GM21367 (cell line): ENCODE data around the gene MTHFD2L.
"Not testable (repeated sequence)": the region's sequence is repeated elsewhere in the genome, so short reads cannot be mapped to it uniquely, and the experiment has no call there.

Experiments used
- ATAC-seq: cut with Tn5 transposase; IDR thresholded peaks from one replicate; pipeline ENCODE4 v1.9.1; 2021; ENCODE audit not compliant: unreplicated experiment

Gene MTHFD2L

GRCh38 chr4:74329307-74329706 lies 171.4 kb downstream of the MTHFD2L start:
- ATAC-seq: no peak

DNA sequence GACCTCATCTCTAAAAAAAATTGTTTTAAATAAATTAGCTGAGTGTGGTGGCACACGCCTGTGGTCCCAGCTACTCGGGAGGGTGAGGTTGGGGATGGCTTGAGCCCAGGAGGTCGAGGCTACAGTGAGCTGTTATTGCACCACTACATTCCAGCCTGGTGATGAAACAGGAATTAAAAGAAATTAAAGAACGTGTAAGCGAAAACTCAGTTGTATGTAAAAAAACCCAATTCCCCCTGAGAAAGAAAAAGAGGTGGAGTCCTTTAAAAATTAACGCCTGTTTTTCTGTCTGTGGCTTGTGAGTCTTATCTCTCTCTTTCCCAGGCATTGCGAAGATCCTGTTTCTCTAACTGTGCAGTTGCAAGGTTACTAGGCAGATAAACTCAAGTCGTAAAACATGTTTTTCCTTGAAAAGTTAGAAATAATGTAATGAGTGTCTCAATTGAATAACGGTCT lies 172.4 kb downstream of the MTHFD2L start:
- no peak for ATAC-seq

DNA sequence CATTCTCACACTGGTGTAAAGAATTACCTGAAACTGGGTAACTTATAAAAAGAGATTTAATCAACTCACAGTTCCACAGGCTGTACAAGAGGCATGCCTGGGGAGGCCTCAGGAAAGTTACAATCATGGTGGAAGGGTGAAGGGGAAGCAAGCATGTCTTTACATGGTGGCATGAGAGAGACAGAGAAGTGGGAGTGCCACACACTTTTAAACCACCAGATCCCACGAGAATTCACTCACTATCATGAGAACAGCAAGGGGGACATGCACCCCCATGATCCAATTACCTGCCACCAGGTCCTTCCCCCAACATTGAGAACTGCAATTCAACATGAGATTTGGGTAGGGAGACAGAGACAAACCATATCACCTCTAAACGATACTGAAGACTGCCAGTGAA lies 173.3 kb downstream of the MTHFD2L start:
- no peak for ATAC-seq

DNA sequence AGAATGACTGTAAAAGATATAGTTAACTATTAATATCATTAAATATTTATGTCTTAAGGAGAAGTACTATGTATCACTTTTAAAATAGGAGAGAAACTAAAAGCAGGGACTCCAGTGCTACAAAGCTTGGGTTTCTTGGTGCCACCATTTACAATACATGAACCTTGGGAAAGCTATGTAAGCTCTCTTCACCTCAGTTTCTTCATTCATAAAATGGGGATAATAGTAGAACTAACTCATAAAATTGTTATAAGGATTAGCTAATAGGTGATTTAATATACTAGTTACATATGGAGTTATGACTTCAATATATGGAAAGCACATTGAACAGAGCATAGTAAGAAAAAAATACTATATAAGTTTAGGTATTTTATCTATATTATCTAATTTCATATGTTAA lies 174.0 kb downstream of the MTHFD2L start:
- no peak for ATAC-seq

GRCh38 chr4:74334636-74335035 lies 176.7 kb downstream of the MTHFD2L start:
- no peak for ATAC-seq

DNA sequence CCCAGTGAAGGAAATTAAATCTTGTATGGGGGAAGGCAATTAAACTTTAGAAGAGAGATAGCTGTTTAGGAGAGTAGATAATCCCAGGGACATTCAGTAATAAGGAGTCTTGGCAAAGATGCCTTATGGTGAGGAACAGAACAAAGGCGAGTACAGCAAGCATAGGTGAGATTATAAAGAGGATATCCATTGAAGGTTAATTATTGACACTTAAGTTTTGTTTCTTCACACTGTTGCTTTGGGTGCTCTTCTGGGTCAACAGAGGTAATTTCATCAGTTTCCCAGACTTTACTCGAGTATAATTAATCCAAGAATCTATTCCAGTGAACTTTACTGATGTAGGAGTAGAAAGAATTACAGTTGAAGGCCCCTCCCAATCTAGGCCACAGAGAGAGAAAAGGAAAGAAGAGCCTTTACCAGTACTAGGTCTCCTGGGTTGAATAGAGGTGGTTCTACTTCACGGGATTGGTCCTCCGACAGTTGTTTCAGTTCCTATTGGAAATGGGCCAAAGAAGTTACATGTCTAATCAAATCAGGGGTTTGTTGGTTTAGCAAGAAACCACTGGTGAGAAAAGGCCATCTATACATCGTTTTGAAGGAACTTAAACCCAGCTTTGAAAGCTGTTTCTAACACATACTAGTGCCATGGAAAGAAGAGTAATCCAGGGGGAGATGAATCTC lies 177.6 kb downstream of the MTHFD2L start:
- ATAC-seq: peak; percentile 91

GRCh38 chr4:74338792-74339333 lies 180.9 kb downstream of the MTHFD2L start:
- ATAC-seq: no peak

GRCh38 chr4:74339501-74339900 lies 181.6 kb downstream of the MTHFD2L start:
- ATAC-seq: peak; percentile 38

- not testable (repeated sequence) for ATAC-seq
These were observed 182.5 kb downstream of the MTHFD2L start for GRCh38 chr4:74340421-74340820.

GRCh38 chr4:74344031-74344430 lies 186.1 kb downstream of the MTHFD2L start:
- ATAC-seq: no peak
